ENCODE results near the gene PIK3C2G.

DNA sequence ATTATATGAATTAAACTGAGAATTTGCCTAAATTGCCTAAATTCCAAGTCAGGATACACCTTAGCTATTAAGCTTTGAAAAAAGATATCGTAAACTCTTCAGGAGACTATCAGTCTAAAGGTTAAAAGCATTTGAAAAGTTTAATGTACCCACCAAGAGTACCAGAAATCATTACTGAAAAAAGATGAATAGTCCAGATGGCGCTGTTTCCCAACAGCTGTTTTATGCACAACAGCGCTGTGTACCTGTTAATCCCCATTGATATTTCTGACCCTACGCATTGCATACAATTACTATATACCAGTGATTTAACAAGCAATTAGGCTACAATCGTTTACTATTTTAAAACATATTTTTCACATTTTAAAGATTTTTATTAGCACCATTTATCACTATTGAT, 291.5 kb downstream of the PIK3C2G start:
- TF ChIP-seq CTCF (IDR thresholded peaks at IDR 0.05) (no peak), POLR2AphosphoS5 (IDR thresholded peaks at IDR 0.05; ENCODE audit: insufficient read depth in 1 of 2, low read depth in 1 of 2) (no peak), POLR2A (IDR thresholded peaks at IDR 0.05) (no peak)

All from vagina (tissue), 2 donors.